Hepatocyte (in vitro differentiated cells): ENCODE measurements around the gene STYX. TPM values are rescaled to one million over a fixed set of nuclear protein-coding genes. Genes with fewer than 3 reads are reported as not detected.

Experiments used
- DNase-seq: peaks from one replicate; pipeline ENCODE4 v3.0.0-alpha.2; 2016; ENCODE audit warnings: low spot score
- H2AFZ ChIP-seq: fragments of 200-600 bp; sonication (generic); 2 replicates; pipeline ENCODE4 v1.6.0; 2016; ENCODE audit warnings: antibody characterized with exemption, mild to moderate bottlenecking
- H3K27ac ChIP-seq: fragments of 200-600 bp; sonication (generic); 2 replicates; pipeline ENCODE4 v1.5.1; 2016; ENCODE audit warnings: mild to moderate bottlenecking
- H3K27me3 ChIP-seq: fragments of 200-600 bp; sonication (generic); 2 replicates; pipeline ENCODE4 v1.6.1; 2016
- H3K36me3 ChIP-seq: fragments of 200-600 bp; sonication (generic); replicated peaks from 2 replicates; pipeline ENCODE4 v1.5.1; 2016; ENCODE audit warnings: low read depth; ENCODE audit not compliant: insufficient read depth
- H3K4me1 ChIP-seq: fragments of 200-600 bp; sonication (generic); 2 replicates; pipeline ENCODE4 v1.5.1; 2016; ENCODE audit warnings: mild to moderate bottlenecking, moderate library complexity; ENCODE audit not compliant: insufficient read depth
- H3K4me2 ChIP-seq: fragments of 200-600 bp; sonication (generic); 2 replicates; pipeline ENCODE4 v1.6.0; 2016
- H3K4me3 ChIP-seq: fragments of 200-600 bp; sonication (generic); 2 replicates; pipeline ENCODE4 v1.5.1; 2016; ENCODE audit warnings: mild to moderate bottlenecking
- H3K79me2 ChIP-seq: fragments of 200-600 bp; sonication (generic); 2 replicates; pipeline ENCODE4 v1.6.0; 2017; ENCODE audit warnings: mild to moderate bottlenecking
- H3K9me2 ChIP-seq: fragments of 200-600 bp; sonication (generic); replicated peaks from 2 replicates; pipeline ENCODE4 v1.6.0; 2017; ENCODE audit warnings: mild to moderate bottlenecking; ENCODE audit not compliant: insufficient read depth
- H3K9me3 ChIP-seq: fragments of 200-600 bp; sonication (generic); 2 replicates; pipeline ENCODE4 v1.5.1; 2016; ENCODE audit warnings: low read depth, mild to moderate bottlenecking
- H4K20me1 ChIP-seq: fragments of 200-600 bp; sonication (generic); 2 replicates; pipeline ENCODE4 v1.6.0; 2016; ENCODE audit warnings: mild to moderate bottlenecking; ENCODE audit not compliant: insufficient read depth, poor library complexity, severe bottlenecking
- CTCF ChIP-seq: fragments of 200-600 bp; sonication (generic); IDR thresholded peaks from 2 replicates; pipeline ENCODE4 v1.5.1; 2016; ENCODE audit warnings: antibody characterized with exemption, mild to moderate bottlenecking; ENCODE audit not compliant: poor library complexity
- EZH2 ChIP-seq: fragments of 200-600 bp; sonication (generic); IDR thresholded peaks from 2 replicates; pipeline ENCODE4 v1.6.1; 2016; ENCODE audit warnings: antibody characterized with exemption, mild to moderate bottlenecking, borderline replicate concordance
- EZH2phosphoT487 ChIP-seq: fragments of 200-600 bp; sonication (generic); IDR thresholded peaks from one replicate; pipeline ENCODE4 v1.6.1; 2018; ENCODE audit warnings: antibody characterized with exemption, mild to moderate bottlenecking, low read depth, moderate library complexity; ENCODE audit not compliant: unreplicated experiment, severe bottlenecking
- WGBS: methylation state at CpG from one replicate; pipeline ENCODE4 v1.1.6; 2016; ENCODE audit warnings: low lambda C conversion rate; ENCODE audit errors: missing lambda C conversion rate; 5-methylcytosine and 5-hydroxymethylcytosine counted together
- polyA plus RNA-seq: library from polyadenylated mRNA; unstranded; fragments of >200 nt; fragmentation: Nextera tagmentation; extraction: Ambion mirVana; gene quantifications from 2 replicates; pipeline ENCODE4 v1.2.1, GENCODE V29; 2016
- total RNA-seq: library from RNA; depleted of rRNA; stranded (reverse); fragments of >200 nt; gene quantifications from 2 replicates; pipeline ENCODE4 v1.2.3, GENCODE V29; 2014

Gene STYX
- total and polyA plus RNA-seq, 2 experiments from 2014 or later, result 8.1 to 21.5 TPM

GRCh38 chr14:52735921-52736489, 6.0 kb downstream of the STYX start:
- H3K4me3 ChIP-seq, result no peak overlapping the region
- DNase-seq, result no peak
- WGBS, result 45% methylated on average over 1 of the region's 1 CpG
- no peaks in the 10 kb centered on the region for H3K4me1 ChIP-seq
- no peak for TF ChIP-seq CTCF
- no peak for TF ChIP-seq EZH2phosphoT487
- no peak for TF ChIP-seq EZH2
- H3K79me2 ChIP-seq, result peaks cover 96% of the 10 kb centered on the region
- no peak overlapping the region for H2AFZ ChIP-seq
- no peaks in the 10 kb centered on the region for H4K20me1 ChIP-seq
- no peaks in the 10 kb centered on the region for H3K36me3 ChIP-seq
- H3K9me3 ChIP-seq, result no peaks in the 10 kb centered on the region
- H3K27me3 ChIP-seq, result no peaks in the 10 kb centered on the region
- H3K9me2 ChIP-seq, result no peaks in the 10 kb centered on the region
- H3K4me2 ChIP-seq, result no peak overlapping the region
- no peak overlapping the region for H3K27ac ChIP-seq

GRCh38 chr14:52738409-52738808, 8.4 kb downstream of the STYX start:
- TF ChIP-seq CTCF (no peak), EZH2 (no peak), EZH2phosphoT487 (no peak)
- Histone ChIP-seq H3K27me3 (no peaks in the 10 kb centered on the region), H3K9me3 (no peaks in the 10 kb centered on the region), H2AFZ (no peak overlapping the region), H3K27ac (no peak overlapping the region), H3K4me1 (no peaks in the 10 kb centered on the region), H3K4me3 (no peak overlapping the region), H4K20me1 (no peaks in the 10 kb centered on the region), H3K79me2 (peaks cover 95% of the 10 kb centered on the region), H3K9me2 (no peaks in the 10 kb centered on the region), H3K36me3 (no peaks in the 10 kb centered on the region), H3K4me2 (no peak overlapping the region)
- DNase-seq, result no peak

GRCh38 chr14:52740751-52741150, 10.8 kb downstream of the STYX start:
- WGBS, result 97% methylated on average over 1 of the region's 1 CpG
- Histone ChIP-seq H3K36me3 (no peaks in the 10 kb centered on the region), H3K9me3 (no peaks in the 10 kb centered on the region), H3K27ac (no peak overlapping the region), H3K9me2 (no peaks in the 10 kb centered on the region), H3K4me2 (no peak overlapping the region), H4K20me1 (no peaks in the 10 kb centered on the region), H2AFZ (no peak overlapping the region), H3K79me2 (peaks cover 83% of the 10 kb centered on the region), H3K4me3 (no peak overlapping the region), H3K27me3 (no peaks in the 10 kb centered on the region), H3K4me1 (no peaks in the 10 kb centered on the region)
- TF ChIP-seq EZH2 (no peak), EZH2phosphoT487 (no peak), CTCF (no peak)
- DNase-seq, result no peak

- Histone ChIP-seq H3K27ac (no peak overlapping the region), H3K27me3 (no peaks in the 10 kb centered on the region), H4K20me1 (no peaks in the 10 kb centered on the region), H2AFZ (no peak overlapping the region), H3K79me2 (peaks cover 78% of the 10 kb centered on the region), H3K9me2 (no peaks in the 10 kb centered on the region), H3K9me3 (no peaks in the 10 kb centered on the region), H3K36me3 (no peaks in the 10 kb centered on the region), H3K4me2 (no peak overlapping the region), H3K4me3 (no peak overlapping the region), H3K4me1 (no peaks in the 10 kb centered on the region)
- TF ChIP-seq CTCF (no peak), EZH2phosphoT487 (no peak), EZH2 (no peak)
- DNase-seq, result no peak
These were observed 11.9 kb downstream of the STYX start for GRCh38 chr14:52741865-52742264.
